Keratinocyte (primary cell): ENCODE measurements around the gene YAF2.

Source experiments
- CTCF ChIP-seq, 3 experiments: IDR thresholded peaks in 1 of 3; conservative IDR thresholded peaks in 1 of 3; optimal IDR thresholded peaks in 1 of 3; 2 replicates in 2 of 3; 3 replicates in 1 of 3; pipeline versions ENCODE3 to v1.5.1; 2011; ENCODE audit warnings: low read length in 3 of 3, mild to moderate bottlenecking in 3 of 3, moderate library complexity in 2 of 3, control low read depth in 1 of 3, inconsistent platforms in 1 of 3; ENCODE audit not compliant: insufficient read depth in 2 of 3; ENCODE audit errors: extremely low read depth in 1 of 3
- EZH2 ChIP-seq: IDR thresholded peaks from one replicate; pipeline ENCODE4 v1.6.1; 2012; ENCODE audit warnings: inconsistent platforms, mild to moderate bottlenecking, low read length, moderate library complexity

- no peak for TF ChIP-seq CTCF (optimal IDR thresholded peaks at IDR 0.05 in 1 of 3, IDR thresholded peaks at IDR 0.05 in 1 of 3, conservative IDR thresholded peaks at IDR 0.05 in 1 of 3; ENCODE audit: extremely low read depth in 1 of 3, insufficient read depth in 2 of 3, low read length in 3 of 3)
- no peak for TF ChIP-seq EZH2
Measured at GRCh38 chr12:42281844-42282243, 43.8 kb upstream of the YAF2 start.
